MM.1S (cell line): ENCODE data around the gene KCNJ16.

ENCODE experiments used
- CTCF ChIP-seq: fragments of 300-600 bp; sonication (generic); IDR thresholded peaks from 2 replicates; pipeline ENCODE4 v1.5.1; 2016; ENCODE audit warnings: antibody characterized with exemption, low read length, mixed read lengths
- EZH2 ChIP-seq: fragments of 300-600 bp; sonication (generic); optimal IDR thresholded peaks from 2 replicates; pipeline ENCODE3; 2017; ENCODE audit warnings: low read depth, mild to moderate bottlenecking, antibody characterized with exemption, low read length, mixed read lengths
- EZH2phosphoT487 ChIP-seq: fragments of 300-600 bp; sonication (generic); IDR thresholded peaks from 2 replicates; pipeline ENCODE4 v1.6.1; 2018; ENCODE audit warnings: antibody characterized with exemption, low read length

DNA sequence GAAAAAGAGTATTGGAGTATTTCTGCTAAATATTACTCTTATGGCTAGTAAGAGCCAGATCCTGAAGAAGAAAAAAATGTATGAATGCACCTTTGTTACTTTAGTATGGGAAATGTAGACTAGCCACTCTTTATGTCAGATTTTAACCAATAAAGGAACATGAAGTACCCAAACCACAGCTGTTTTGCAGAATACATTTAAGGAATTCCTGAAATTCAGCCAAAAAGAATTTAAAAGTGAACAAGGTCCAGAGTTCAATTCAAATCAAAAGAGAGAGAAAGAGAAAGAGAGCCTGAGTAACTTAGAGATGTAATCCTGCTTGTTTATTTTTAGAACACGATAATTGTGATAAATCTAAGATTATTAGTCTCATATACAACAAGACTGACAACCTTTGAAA lies 1.2 kb downstream of the KCNJ16 start:
- TF ChIP-seq CTCF (no peak), EZH2 (no peak), EZH2phosphoT487 (no peak)
